D341Med (cell line): ENCODE data around the gene HPS5.

ENCODE experiments used
- DNase-seq: peaks from one replicate; pipeline ENCODE4 v3.0.0; 2012; ENCODE audit warnings: low spot score

Gene HPS5

DNA sequence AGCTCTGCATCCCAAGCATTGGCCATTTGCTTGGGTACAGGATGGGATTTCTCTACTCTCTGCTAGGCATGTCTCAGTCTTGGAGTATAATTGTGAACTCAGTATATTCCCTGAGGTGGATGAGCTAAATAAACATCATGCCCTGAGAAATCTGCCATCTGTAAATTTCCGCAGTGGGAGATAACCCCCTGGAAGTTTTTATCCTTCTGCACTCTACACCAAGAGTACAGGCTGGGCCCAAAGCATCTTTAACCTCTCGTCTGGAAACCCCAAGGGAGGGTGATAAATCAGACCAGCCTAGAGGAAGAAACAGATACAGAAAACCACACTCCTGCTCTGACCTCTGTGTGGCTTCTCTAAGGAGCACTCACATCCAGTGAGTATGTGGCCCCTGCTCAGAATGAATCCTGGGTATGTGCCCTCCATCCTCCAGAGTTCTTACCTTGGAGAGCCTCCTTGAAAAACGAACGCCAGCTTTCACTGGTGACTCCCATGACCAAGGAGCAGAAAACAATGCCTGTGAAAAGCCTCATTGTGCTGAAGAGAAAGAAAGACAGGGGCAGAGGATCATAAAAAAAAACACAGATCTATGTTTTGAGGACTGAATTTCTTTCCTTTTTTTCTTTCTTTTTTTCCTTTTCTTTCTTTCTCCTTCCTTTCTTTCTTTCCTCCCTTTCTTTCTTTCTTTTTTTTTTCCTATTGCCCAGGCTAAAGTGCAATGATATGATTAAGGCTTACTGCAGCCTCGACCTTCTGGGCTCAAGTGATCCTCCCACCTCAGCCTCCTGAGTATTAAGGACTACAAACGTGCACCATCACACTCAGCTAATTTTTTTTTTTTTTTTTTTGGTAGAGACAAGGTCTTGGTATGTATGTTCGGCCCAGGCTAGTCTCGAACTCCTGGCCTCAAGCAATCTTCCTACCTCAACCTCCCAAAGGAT, 86.3 kb downstream of the HPS5 start:
- DNase-seq, result no peak

DNA sequence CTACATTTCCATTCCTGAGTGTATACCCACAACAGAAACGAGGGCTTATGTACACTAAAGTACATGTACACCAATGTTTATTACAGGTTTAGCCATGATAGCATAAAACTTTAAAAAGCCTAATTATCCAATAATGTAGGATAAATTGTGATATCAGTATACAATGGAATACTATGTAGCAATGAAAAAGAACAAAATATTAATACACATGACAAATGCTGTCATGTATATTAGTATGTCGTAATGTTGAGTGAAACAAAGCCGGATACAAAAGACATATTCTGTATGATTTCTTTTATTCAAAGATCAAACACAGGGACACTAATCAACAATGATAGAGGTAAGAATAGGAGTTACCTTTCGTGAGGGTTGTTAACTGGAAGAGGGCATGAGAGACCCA, 88.0 kb downstream of the HPS5 start:
- DNase-seq, result no peak

DNA sequence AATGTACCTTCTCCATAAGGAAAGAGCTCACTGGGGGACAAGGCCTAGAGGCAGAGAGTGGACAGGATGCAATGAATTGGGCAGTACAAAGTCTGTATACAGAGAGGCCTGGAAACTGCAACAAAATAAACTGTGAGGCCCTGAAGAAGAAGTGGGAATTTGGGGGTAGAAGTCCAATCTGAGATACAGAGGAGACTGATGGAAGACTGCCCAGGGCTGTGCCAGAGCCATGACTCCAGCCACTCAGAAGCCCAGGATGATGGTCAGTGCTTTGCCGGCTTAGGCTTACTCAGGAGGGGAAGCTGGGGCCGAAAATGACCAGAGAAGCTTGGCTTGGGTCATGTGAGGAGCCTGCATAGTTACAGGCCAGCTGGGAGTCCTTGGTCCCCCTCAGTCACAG, 91.1 kb downstream of the HPS5 start:
- DNase-seq, result no peak

GRCh38 chr11:18229501-18229900, 92.4 kb downstream of the HPS5 start:
- no peak for DNase-seq
